SH-SY5Y (cell line): ENCODE results near the gene C2orf81.

Experiments
- GATA2 ChIP-seq: IDR thresholded peaks from 2 replicates; pipeline ENCODE4 v1.6.1; 2011; ENCODE audit warnings: mild to moderate bottlenecking, low read depth, low read length
- GATA3 ChIP-seq: IDR thresholded peaks from 2 replicates; pipeline ENCODE4 v1.6.1; 2011; ENCODE audit warnings: low read depth, mild to moderate bottlenecking, low read length, moderate library complexity

- TF ChIP-seq GATA2 (no peak), GATA3 (no peak)
These were observed 4.6 kb downstream of the C2orf81 start for GRCh38 chr2:74416778-74417177.
